A673 (cell line): ENCODE measurements around the gene PGM2L1.

Experiments
- EZH2 ChIP-seq: fragments of 200-600 bp; sonication (generic); IDR thresholded peaks from 2 replicates; pipeline ENCODE4 v1.6.1; 2017; ENCODE audit warnings: borderline replicate concordance, low read depth, mild to moderate bottlenecking, mixed read lengths, antibody characterized with exemption, low read length; ENCODE audit not compliant: poor library complexity, severe bottlenecking
- TF ChIP-seq, protein P1 (sequence below): fragments of 300-800, 200-600 bp; sonication (generic); conservative IDR thresholded peaks from 2 replicates; pipeline ENCODE4 v1.5.1; 2017; ENCODE audit warnings: low read depth, mild to moderate bottlenecking, antibody characterized with exemption, low read length, moderate library complexity, mixed read lengths

DNA sequence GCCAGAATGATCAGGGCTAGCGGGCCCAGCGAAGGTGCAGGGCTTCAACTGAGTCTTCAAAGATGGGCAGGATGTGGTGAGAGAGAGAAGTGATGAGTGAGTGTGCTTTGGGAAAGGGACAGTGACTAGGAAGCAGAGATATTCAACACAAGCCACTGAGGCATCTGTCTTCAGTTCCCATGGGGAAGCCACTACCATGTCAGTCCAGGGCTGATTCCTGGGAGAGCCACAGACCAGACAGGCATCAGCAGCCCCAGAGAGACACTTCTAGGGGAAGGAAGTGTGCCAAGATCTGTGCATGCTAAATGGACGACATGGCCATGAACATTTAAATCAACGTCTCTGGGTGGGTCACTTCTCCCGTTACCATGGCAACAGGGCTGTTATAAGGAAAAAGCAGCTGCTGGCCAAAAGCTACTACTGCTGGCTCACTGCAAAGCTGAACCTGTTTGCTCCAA lies 115.3 kb downstream of the PGM2L1 start:
- TF ChIP-seq, protein P1, sequence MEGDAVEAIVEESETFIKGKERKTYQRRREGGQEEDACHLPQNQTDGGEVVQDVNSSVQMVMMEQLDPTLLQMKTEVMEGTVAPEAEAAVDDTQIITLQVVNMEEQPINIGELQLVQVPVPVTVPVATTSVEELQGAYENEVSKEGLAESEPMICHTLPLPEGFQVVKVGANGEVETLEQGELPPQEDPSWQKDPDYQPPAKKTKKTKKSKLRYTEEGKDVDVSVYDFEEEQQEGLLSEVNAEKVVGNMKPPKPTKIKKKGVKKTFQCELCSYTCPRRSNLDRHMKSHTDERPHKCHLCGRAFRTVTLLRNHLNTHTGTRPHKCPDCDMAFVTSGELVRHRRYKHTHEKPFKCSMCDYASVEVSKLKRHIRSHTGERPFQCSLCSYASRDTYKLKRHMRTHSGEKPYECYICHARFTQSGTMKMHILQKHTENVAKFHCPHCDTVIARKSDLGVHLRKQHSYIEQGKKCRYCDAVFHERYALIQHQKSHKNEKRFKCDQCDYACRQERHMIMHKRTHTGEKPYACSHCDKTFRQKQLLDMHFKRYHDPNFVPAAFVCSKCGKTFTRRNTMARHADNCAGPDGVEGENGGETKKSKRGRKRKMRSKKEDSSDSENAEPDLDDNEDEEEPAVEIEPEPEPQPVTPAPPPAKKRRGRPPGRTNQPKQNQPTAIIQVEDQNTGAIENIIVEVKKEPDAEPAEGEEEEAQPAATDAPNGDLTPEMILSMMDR: no peak
- TF ChIP-seq EZH2: no peak
